Activated T-helper 1 cell treated with anti-CD3 and anti-CD28 coated beads, Interleukin-12 subunit alpha, Interleukin-12 subunit beta, Interleukin-2, Interleukin-4 antibody, amounts not matched to agents 30 ng/mL and 10 ng/mL and 1 ng/mL, durations not matched to agents 14 hours and 24 hours and 36 hours (primary cell): Measurements from ENCODE around the gene RETN. TPM values are rescaled to one million over a fixed set of nuclear protein-coding genes. Genes with fewer than 3 reads are reported as not detected.

Experiments used
- DNase-seq: peaks from one replicate; pipeline ENCODE4 v3.0.0; 2021; ENCODE audit warnings: low spot score
- H3K27ac Mint-ChIP-seq: one replicate; pipeline ENCODE4 v1.8.0; 2021; ENCODE audit warnings: mild to moderate bottlenecking, mixed read lengths
- H3K27me3 Mint-ChIP-seq: one replicate; pipeline ENCODE4 v1.8.0; 2022; ENCODE audit warnings: mild to moderate bottlenecking, moderate library complexity, mixed read lengths; ENCODE audit not compliant: insufficient read depth
- H3K36me3 Mint-ChIP-seq: one replicate; pipeline ENCODE4 v1.8.0; 2021; ENCODE audit warnings: low read depth, mixed read lengths
- H3K4me1 Mint-ChIP-seq: one replicate; pipeline ENCODE4 v1.8.0; 2021; ENCODE audit warnings: low read depth, mixed read lengths
- H3K4me3 Mint-ChIP-seq: one replicate; pipeline ENCODE4 v1.8.0; 2021; ENCODE audit warnings: mild to moderate bottlenecking, moderate library complexity, mixed read lengths
- H3K9me3 Mint-ChIP-seq: one replicate; pipeline ENCODE4 v1.8.0; 2021; ENCODE audit warnings: mixed read lengths
- intact Hi-C: fragments of 100-400 bp; cut with micrococcal nuclease; formaldehyde crosslinking; loops from one replicate; pipeline ENCODE4 v1.15.1; 2024
- total RNA-seq: library from RNA; stranded (reverse); gene quantifications from 2 replicates; pipeline ENCODE4 v1.2.3, GENCODE V29; 2022

RETN gene
- total RNA-seq, 1 donor from 2014 or later: not detected

DNA sequence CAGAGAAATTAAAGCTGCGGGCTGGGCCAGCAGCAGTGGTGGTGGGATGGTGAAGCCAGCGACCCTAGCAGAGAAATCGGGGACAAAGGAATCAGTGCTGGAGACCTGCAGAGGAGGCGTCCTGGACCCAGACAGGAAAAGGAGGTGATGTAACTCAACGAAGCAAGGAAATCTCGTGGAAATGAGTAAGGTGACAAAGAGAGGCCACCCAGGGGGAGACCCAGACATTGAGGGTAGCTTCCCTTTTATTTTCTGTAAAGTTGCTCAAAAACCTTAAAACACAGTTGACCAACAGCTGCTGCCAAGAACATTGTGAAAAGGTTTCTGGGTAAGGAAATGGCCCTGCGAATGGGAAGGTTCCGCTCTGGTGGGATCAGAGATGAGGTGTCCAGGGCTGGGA lies 13.3 kb upstream of the RETN start:
- Mint-ChIP-seq H3K27me3 (peaks cover 6% of the 10 kb centered on the region), H3K9me3 (no peaks in the 10 kb centered on the region), H3K36me3 (no peaks in the 10 kb centered on the region), H3K27ac (peak overlapping the region; percentile 44), H3K4me1 (peaks cover 26% of the 10 kb centered on the region), H3K4me3 (no peak overlapping the region)
- intact Hi-C loops: no loop called here
- no peak for DNase-seq

DNA sequence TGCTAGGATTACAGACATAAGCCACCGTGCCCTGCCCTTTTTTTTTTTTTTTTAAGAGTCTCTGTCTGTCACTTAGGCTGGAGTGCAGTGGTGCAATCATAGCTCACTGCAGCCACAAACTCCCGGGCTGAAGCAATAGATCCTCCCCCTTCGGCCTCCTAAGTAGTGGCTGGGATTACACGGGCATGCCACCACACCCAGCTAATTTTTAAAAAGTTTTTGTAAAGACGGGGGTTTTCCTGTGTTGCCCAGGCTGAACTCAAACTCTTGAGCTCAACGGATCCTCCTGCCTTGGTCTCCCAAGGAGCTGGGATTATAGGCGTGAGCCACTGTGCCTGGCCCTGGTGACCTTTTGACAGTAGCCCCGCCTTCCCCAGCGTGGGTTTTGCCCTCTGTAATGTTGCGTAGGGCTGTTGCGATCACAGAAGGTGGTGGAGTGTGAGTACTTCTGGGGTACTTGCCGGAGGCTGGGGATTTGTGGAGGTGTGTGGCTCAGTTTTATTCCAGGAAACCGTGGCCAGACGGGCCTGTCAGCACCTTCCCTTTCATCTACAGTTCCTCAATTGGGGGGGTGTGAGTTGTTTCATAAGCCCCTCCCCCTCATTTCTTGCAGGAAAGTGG lies 11.6 kb upstream of the RETN start:
- Mint-ChIP-seq H3K36me3 (no peaks in the 10 kb centered on the region), H3K4me1 (peaks cover 23% of the 10 kb centered on the region), H3K9me3 (no peaks in the 10 kb centered on the region), H3K27ac (peak overlapping the region; percentile 68), H3K4me3 (no peak overlapping the region), H3K27me3 (peaks cover 2% of the 10 kb centered on the region)
- no peak for DNase-seq
- intact Hi-C loops: no loop called here

DNA sequence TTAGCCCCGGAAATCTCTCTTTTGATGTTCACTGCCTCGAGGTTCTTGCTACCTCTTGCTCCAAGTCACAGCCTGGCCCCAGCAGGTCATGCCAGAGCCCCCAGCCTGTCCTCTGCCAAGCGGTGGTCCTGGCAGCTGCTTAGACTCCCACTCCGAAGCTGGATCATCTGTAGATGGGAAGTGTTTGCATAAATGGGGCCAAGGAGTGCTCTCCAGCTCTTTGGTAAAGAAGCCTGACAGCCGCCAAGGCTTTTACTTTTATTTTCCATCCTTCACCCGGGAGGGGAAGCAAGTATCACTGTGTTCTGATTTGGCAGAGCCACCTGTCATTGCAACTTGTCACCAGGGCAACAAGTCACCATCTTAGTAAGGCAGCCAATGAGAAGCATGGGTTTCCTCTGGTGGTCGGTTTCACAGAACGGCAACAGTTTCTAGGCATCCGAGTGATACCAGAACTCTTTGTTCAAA lies 10.6 kb upstream of the RETN start:
- peaks cover 19% of the 10 kb centered on the region for H3K4me1 Mint-ChIP-seq
- H3K9me3 Mint-ChIP-seq: no peaks in the 10 kb centered on the region
- peak overlapping the region; percentile 58 for H3K27ac Mint-ChIP-seq
- intact Hi-C loops: no loop called here
- no peaks in the 10 kb centered on the region for H3K36me3 Mint-ChIP-seq
- H3K4me3 Mint-ChIP-seq: peak overlapping the region; percentile 50
- DNase-seq: peak; percentile 55
- H3K27me3 Mint-ChIP-seq: peaks cover 2% of the 10 kb centered on the region

DNA sequence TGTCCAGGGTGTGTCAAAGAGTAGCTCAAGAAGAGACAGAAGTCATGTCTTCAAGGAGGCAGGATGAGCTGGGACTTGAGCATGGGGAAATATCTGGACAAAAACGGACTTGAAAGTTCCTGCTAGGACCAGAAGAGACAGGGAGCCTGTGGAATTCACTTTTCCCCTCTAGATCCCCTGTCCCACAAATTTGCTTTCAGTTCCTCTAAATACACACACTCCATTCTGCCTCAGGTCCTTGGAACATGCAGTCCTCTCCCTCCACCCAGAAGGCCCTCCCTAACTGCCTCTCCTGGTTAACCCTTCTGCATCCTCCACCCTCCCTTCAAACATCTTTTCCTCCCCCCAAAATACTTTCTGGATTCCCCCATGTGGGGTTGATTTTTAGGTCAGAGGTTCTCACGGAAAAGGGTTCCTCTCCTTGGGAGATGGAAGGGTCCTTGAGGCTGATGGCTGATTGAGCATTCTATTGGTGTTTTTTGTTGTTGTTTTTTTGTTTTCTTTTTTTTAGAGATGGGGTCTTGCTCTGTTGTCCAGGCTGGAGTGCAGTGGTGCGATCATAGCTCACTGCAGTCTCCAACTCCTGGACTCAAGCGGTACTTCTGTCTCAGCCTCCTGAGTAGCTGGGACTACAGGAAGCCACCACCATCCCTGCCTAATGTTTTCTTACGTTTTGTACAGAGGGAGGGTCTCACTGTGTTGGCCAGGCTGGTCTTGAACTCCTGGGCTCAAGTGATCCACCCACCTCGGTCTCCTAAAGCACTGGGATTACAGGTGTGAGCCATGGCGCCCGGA lies 6.9 kb upstream of the RETN start:
- Mint-ChIP-seq H3K4me1 (peaks cover 15% of the 10 kb centered on the region), H3K4me3 (no peak overlapping the region), H3K36me3 (no peaks in the 10 kb centered on the region), H3K27me3 (peaks cover 2% of the 10 kb centered on the region), H3K9me3 (no peaks in the 10 kb centered on the region), H3K27ac (no peak overlapping the region)
- DNase-seq: no peak
- intact Hi-C loops: no loop called here

DNA sequence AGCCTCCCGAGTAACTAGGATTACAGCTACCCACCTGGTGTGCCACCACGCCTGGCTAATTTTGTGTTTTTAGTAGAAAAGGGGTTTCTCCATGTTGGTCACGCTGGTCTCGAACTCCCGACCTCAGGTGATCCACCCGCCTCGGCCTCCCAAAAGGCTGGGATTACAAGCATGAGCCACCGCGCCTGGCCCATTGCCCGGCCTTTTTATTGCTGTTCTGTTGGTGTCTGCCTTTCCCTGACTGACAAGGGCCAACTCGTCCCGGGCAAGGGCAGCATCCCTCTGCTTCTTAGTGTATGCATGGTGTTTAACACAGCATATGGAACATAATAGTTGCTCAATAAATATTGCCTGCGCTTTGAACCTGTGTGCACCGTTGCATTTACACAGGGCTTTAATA lies 6.2 kb upstream of the RETN start:
- no peak overlapping the region for H3K27ac Mint-ChIP-seq
- intact Hi-C loops: no loop called here
- H3K4me3 Mint-ChIP-seq: no peak overlapping the region
- H3K4me1 Mint-ChIP-seq: peaks cover 8% of the 10 kb centered on the region
- no peaks in the 10 kb centered on the region for H3K27me3 Mint-ChIP-seq
- H3K9me3 Mint-ChIP-seq: no peaks in the 10 kb centered on the region
- no peaks in the 10 kb centered on the region for H3K36me3 Mint-ChIP-seq
- DNase-seq: no peak

DNA sequence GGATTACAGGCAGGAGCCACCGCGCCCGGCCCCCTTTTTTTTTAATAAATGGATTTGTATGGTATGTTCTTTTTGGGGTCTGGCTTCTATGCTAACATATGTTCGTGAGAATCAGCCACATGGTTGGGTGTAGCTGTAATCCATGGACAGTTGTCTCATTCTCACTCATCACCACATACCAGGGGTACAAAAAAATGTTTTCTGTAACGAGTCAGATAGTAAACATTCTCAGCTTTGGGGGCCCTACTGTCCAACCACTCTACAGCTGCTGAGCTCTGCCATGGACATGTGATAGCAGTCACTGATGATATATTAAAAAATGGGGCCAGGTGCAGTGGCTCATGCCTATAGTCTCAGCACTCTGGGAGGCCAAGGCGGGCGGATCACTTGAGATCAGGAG lies 5.1 kb upstream of the RETN start:
- Mint-ChIP-seq H3K4me1 (no peaks in the 10 kb centered on the region), H3K4me3 (no peak overlapping the region), H3K27me3 (peaks cover 4% of the 10 kb centered on the region), H3K27ac (no peak overlapping the region), H3K36me3 (no peaks in the 10 kb centered on the region), H3K9me3 (no peaks in the 10 kb centered on the region)
- intact Hi-C loops: no loop called here
- no peak for DNase-seq

DNA sequence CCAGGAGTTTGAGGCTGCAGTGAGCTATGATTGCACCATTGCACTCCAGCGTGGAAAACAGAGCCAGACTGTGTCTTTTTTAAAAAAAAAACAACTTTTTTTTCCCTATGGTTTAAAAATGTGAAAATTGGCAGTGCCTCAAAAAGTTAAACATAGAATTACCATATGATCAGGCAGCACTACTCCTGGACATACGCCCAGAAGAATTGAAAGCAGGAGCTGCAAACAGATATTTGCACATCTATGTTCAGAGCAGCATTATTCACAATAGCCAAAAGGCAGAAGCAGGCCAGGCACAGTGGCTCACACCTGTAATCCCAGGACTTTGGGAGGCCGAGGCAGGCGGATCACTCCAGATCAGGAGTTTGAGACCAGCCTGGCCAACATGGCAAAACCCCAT lies 3.8 kb upstream of the RETN start:
- H3K9me3 Mint-ChIP-seq: no peaks in the 10 kb centered on the region
- intact Hi-C loops: no loop called here
- H3K4me3 Mint-ChIP-seq: no peak overlapping the region
- H3K36me3 Mint-ChIP-seq: no peaks in the 10 kb centered on the region
- DNase-seq: no peak
- H3K27me3 Mint-ChIP-seq: peaks cover 8% of the 10 kb centered on the region
- H3K4me1 Mint-ChIP-seq: peaks cover 4% of the 10 kb centered on the region
- no peak overlapping the region for H3K27ac Mint-ChIP-seq

DNA sequence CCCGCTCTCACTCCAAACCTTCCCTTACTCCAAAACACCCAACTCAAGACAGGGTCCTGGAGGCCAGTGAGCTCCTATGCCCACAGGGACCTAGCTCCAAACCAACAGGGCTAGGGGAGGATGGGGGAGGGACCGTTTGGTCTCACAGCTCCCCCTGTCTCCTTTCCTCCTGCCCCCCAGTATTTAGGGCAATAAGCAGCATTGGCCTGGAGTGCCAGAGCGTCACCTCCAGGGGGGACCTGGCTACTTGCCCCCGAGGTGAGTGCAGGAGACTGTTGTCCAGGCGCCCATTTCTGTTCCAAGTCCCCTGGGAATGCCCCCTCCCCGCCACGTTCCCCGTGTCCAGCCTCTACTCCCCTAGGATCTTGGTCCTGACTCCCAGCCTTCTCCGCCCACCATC lies 792 bp downstream of the RETN start:
- Mint-ChIP-seq H3K4me3 (no peak overlapping the region), H3K27me3 (peaks cover 41% of the 10 kb centered on the region), H3K9me3 (no peaks in the 10 kb centered on the region), H3K36me3 (no peaks in the 10 kb centered on the region), H3K4me1 (peaks cover 12% of the 10 kb centered on the region), H3K27ac (no peak overlapping the region)
- DNase-seq: no peak
- intact Hi-C loops: no loop called here

DNA sequence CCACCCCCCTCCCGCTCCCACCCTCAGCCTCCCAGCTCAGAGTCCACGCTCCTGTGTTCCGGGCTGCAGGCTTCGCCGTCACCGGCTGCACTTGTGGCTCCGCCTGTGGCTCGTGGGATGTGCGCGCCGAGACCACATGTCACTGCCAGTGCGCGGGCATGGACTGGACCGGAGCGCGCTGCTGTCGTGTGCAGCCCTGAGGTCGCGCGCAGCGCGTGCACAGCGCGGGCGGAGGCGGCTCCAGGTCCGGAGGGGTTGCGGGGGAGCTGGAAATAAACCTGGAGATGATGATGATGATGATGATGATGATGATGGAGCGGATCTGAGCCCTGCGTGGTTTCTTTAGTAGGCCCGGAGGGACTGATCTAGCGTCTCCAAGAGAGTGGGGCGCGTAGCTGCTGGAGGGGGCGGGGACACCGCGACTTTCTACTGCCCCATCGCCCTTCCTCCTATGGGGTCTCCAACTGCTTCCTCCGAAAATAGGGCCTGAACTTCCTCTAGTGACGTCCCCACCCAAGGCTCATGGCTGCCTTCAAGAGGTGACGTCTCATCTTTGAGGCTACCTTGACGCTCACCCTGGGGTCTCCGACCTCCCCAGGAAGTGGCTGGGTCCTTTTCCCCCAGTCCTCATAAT lies 1.4 kb downstream of the RETN start:
- Mint-ChIP-seq H3K4me3 (peak overlapping the region; percentile 30), H3K27ac (no peak overlapping the region), H3K4me1 (peaks cover 13% of the 10 kb centered on the region), H3K9me3 (no peaks in the 10 kb centered on the region), H3K36me3 (no peaks in the 10 kb centered on the region), H3K27me3 (peaks cover 41% of the 10 kb centered on the region)
- DNase-seq: peak; percentile 11
- intact Hi-C loops: no loop called here

DNA sequence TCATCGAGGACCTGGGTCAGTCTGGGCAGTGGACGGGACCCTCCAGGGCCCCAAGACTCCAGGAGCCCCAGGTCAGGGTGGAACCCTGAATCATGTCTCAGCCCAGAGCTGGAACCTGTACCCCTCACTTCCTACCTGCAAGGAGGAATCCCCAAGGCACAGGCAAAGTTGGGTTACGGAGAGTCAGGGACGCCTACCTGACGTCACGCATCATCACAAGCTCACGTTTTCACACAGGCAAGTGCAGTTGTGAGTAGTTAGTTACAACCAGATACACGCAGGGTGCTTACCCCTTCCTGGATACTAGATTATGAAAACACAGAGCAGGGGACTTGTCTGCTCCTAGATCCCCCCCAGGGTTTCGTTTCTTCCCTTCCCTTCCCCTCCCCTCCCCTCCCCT lies 1.9 kb downstream of the RETN start:
- peaks cover 16% of the 10 kb centered on the region for H3K4me1 Mint-ChIP-seq

DNA sequence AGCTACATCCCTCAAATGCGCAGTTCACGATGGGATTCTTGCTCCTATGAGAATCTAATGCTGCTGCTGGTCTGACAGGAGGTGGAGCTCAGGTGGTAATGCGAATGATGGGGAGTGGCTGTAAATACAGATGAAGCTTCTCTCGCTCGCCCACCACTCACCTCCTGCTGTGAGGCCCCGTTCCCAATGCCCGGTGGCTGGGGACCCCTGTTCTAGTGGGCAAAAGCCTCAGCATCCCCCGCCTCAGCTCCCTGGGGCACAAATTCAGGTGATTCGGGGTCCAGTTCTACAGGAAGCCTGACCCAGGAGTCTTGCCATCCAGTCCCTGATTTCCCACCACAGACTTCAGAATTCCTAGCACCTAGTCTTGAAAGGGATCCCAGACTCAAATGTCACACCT lies 3.7 kb downstream of the RETN start:
- Mint-ChIP-seq H3K27me3 (peaks cover 55% of the 10 kb centered on the region), H3K4me1 (peaks cover 28% of the 10 kb centered on the region), H3K36me3 (no peaks in the 10 kb centered on the region), H3K4me3 (no peak overlapping the region), H3K27ac (no peak overlapping the region), H3K9me3 (no peaks in the 10 kb centered on the region)
- no peak for DNase-seq
- intact Hi-C loops: no loop called here

More for the DNA sequence above, 1.9 kb downstream of the RETN start:
- H3K4me3 Mint-ChIP-seq: peak overlapping the region; percentile 30
- no peak for DNase-seq
- intact Hi-C loops: no loop called here
- no peak overlapping the region for H3K27ac Mint-ChIP-seq
- H3K9me3 Mint-ChIP-seq: no peaks in the 10 kb centered on the region
- peaks cover 41% of the 10 kb centered on the region for H3K27me3 Mint-ChIP-seq
- no peaks in the 10 kb centered on the region for H3K36me3 Mint-ChIP-seq

DNA sequence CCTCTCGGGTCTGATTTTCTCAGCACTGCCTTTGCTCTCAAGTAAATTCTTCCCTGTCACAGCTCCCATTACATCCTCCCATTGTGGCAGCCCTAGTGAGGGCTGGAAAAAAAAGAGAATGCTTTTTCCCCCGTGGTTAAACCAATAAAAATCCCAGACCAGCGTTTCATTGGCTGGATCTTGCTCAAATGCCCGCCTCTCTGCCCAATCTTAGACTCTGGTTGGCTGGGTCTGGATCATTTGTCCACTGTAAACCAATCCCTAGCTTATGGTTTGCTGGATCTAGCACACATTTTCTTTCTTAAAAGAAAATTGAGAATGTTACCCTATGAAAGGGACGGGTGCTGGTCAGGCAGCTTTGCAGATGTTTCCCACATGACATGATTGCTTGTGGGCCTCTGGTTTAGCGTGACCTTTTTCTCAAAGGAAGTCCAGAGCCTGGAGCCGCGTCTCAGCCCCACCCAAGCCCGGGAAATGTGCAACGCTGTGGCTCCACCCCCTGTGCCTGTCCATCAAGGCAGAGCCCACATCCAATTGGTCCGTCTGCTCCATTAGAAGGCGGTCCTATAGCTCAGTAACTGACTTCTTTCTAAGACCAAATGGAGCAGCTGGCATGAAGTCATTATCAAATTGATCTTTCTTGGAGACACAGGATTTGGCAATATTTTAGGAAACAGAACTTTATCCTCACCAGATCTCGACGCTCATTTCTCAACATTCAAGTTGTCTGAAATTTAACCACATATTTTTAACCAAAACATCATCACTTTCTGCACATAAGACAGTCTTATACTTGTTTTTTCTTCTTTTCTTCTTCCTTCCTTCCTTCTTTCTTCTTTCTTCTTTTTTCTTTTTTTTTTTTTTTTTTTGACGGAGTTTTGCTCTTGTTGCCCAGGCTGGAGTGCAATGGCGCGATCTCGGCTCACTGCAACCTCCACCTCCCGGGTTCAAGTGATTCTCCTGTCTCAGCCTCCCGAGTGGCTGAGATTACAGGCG lies 5.5 kb downstream of the RETN start:
- H3K27ac Mint-ChIP-seq: no peak overlapping the region
- H3K27me3 Mint-ChIP-seq: peaks cover 49% of the 10 kb centered on the region
- DNase-seq: no peak
- no peaks in the 10 kb centered on the region for H3K36me3 Mint-ChIP-seq
- no peak overlapping the region for H3K4me3 Mint-ChIP-seq
- H3K9me3 Mint-ChIP-seq: no peaks in the 10 kb centered on the region
- H3K4me1 Mint-ChIP-seq: peaks cover 41% of the 10 kb centered on the region
- intact Hi-C loops: no loop called here
